Measurements from ENCODE around the gene STOM. TPM values are rescaled to one million over a fixed set of nuclear protein-coding genes. Genes with fewer than 3 reads are reported as not detected.

STOM gene
- total and polyA plus RNA-seq, 5 experiments from 2014 or later: 16.0 to 193 (median 18.7) TPM

DNA sequence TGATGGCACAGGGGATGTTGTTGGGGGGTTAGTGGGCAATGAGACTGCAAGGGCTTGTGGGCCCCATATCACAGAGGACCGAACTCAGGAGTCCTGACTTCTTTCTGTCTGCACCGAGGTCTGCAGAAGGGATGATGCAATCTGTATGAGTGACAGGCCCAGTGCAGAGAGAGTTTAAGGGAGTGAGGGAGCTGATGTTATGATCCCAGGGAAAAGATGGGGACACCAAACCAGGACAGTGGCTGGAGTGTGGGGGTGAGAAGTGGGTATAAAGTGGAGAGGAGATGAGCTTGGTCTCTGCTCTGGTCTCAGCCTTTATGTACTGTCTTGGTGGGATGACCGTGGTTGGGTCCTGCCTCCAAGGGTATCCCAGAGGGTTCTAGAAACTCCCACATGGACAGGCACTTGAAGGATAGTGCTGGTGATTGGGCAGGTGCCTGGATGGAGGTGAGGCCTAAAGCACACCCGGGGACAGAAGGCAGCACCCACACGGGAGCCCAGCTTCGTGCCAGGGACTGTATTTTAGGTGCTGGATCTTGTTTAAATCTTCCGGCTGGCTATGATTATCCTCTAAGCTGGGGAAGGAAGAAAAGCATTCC, 80.2 kb downstream of the STOM start:
- POLR2A ChIA-PET: interaction anchor here (0.7 kb wide), 1 partner anchor 158 kb away, joined by 3 read pairs; no protein-coding TSS in a partner anchor
- peaks cover 0 to 33% (median 5%) of the 10 kb centered on the region in 4 donors for H3K4me1 Mint-ChIP-seq
- ATAC-seq: no peak

DNA sequence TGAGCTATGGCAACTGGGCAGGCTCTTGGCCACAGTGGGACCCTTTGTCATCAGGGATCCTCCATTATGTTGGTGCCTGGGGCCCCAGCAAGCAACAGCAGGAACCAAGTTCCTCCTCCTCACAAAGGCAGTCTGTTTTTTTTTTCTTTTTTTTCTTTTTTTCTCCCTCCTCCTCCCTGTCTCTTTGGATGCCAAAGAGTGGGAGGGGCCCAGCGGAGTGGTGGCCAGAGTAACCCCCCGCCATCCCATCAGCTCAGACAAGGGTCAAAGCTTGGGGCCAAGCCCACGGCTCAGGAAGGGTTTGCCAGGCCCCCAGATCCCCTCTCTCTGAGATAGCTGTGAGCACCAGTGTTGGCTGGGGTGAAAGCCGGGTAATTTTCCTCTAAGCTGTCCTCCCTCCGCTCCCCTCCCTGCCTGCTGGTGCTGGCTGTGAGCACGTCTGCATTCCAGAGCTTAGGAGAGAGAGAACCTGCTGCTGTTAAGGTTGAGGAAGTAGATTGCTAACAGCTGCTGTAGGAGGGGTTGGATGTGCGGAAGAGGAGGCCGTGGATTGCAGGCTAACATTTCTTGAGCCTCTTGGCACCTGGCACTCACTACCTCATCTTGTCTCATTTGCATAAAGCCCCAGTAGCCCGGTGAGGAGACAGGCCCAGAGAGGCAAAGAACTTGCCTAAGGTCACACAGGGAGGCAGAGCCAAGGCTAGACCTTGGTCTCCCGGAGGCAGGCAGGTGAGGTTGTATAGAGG, 80.9 kb downstream of the STOM start:
- peak overlapping the region in 3 of 10 donors; percentile 32 to 80 (median 33) for H3K27ac Mint-ChIP-seq
- H3K4me1 Mint-ChIP-seq: peaks cover 0 to 36% (median 5%) of the 10 kb centered on the region in 4 donors
- DNase-seq (no peak), ATAC-seq (no peak)
- H3K4me3 Mint-ChIP-seq: no peak overlapping the region
- no peaks in the 10 kb centered on the region for H3K9me3 Mint-ChIP-seq
- POLR2A ChIA-PET: interaction anchor here (0.7 kb wide), 1 partner anchor 159 kb away, joined by 3 read pairs; no protein-coding TSS in a partner anchor
- peaks cover 0 to under 1% (median 0%) of the 10 kb centered on the region in 3 donors for H3K36me3 Mint-ChIP-seq
- no peaks in the 10 kb centered on the region for H3K27me3 Mint-ChIP-seq

More for the DNA sequence above, 80.2 kb downstream of the STOM start:
- peak overlapping the region in 2 of 10 donors; percentile 13 to 80 for H3K27ac Mint-ChIP-seq
- H3K27me3 Mint-ChIP-seq: no peaks in the 10 kb centered on the region
- no peak for DNase-seq
- H3K36me3 Mint-ChIP-seq: no peaks in the 10 kb centered on the region
- H3K9me3 Mint-ChIP-seq: no peaks in the 10 kb centered on the region
- no peak overlapping the region for H3K4me3 Mint-ChIP-seq

Other genes with a start within 250 kb of the STOM start
- 10 to 100 TPM; 49.6 to 62.3 TPM for gene RAB14, start 168.4 kb downstream of the STOM start, total RNA-seq
- gene RAB14, start 168.4 kb downstream of the STOM start, polyA plus RNA-seq: 10 to 100 TPM; 34.6 to 37.2 (median 36.8) TPM
- gene GSN, start 102.1 kb downstream of the STOM start, total RNA-seq: 1 to 10 TPM; 7.0 to 7.9 TPM
- gene GSN, start 102.1 kb downstream of the STOM start, polyA plus RNA-seq: 1 to 10 TPM; 2.0 to 3.3 (median 3.0) TPM
- not detected for gene GGTA1, start 129.6 kb upstream of the STOM start, total RNA-seq
- gene GGTA1, start 129.6 kb upstream of the STOM start, polyA plus RNA-seq: under 1 TPM in 1 of 3 donors, not detected in 2; 0.34 TPM